Esophagus mucosa (tissue), 1 donor: ENCODE measurements around the gene EPHA1. TPM values are rescaled to one million over a fixed set of nuclear protein-coding genes. Genes with fewer than 3 reads are reported as not detected.

ENCODE experiments used
- ATAC-seq: fragments of 200-7000 bp; cut with Tn5 transposase; one replicate; pipeline ENCODE4 v1.9.1; 2020
- total RNA-seq: library from RNA; stranded (reverse); gene quantifications from one replicate; pipeline ENCODE4 v1.2.4, GENCODE V29; 2023
- donor health status: DM: yes; HTN: yes; CAD: no.

The EPHA1 gene
- total RNA-seq, 1 donor from 2014 or later = 79.0 TPM

DNA sequence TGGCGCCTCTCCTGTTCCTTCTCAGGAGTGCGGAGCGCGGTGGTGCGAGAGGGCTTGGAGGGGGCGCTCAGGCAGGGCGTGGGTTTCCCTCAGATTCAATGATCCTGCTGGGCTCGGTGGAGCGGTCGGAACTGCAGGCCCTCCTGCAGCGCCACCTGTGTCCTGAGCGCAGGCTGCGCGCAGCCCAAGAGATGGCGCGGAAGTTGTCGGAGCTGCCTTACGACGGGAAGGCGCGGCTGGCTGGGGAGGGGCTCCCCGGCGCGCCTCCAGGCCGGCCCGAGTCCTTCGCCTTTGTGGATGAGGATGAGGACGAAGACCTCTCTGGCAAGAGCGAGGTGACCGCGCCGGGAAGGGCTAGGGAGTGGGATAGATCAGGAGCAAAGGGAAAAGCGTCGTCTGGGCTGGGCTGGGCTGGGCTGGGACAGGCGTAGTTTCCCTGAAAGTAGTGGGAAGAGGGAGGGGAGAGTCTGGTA lies 63.2 kb downstream of the EPHA1 start:
- ATAC-seq = peak; percentile 94

DNA sequence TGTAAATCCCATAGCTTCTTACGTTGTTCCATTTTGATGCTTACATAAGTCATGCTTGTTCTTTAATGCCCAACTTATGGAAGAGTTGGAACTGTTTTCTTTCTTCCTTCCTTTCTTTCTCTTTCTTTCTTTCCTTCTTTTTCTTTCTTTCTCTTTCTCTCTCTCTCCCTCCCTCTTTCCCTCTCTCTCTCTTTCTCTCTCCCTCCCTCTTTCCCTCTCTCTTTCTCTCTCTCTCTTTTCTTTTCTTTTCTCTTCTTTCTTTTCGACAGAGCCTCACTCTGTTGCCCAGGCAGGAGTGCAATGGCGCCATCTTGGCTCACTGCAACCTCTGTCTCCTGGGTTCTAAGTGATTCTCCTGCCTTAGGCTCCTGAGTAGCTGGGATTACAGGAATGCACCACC lies 65.1 kb downstream of the EPHA1 start:
- ATAC-seq = no peak

DNA sequence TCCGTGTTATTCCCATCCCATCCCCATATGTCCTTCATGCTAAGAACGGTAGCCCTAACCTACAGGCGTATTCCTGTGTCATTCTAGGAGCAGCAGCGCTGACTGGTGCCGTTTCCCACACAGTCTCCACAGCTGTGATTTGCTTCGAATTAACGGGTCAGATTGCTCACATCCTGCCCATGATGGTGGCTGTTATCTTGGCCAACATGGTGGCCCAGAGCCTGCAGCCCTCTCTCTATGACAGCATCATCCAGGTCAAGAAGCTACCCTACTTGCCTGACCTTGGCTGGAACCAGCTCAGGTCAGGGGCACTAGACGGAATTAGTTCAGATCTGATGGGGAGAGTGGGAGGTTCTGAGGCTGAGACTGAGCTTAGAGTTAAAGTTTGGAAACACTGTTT lies 66.8 kb downstream of the EPHA1 start:
- no peak for ATAC-seq

Other genes starting within 250 kb of the EPHA1 start
- gene TAS2R39, start 225.4 kb downstream of the EPHA1 start, total RNA-seq = not detected
- not detected for gene TAS2R40, start 186.8 kb downstream of the EPHA1 start, total RNA-seq
- 109 TPM for gene GSTK1, start 145.4 kb downstream of the EPHA1 start, total RNA-seq
- gene TMEM139, start 123.9 kb downstream of the EPHA1 start, total RNA-seq = 0.44 TPM
- 28.3 TPM for gene CASP2, start 120.5 kb downstream of the EPHA1 start, total RNA-seq
- gene CLCN1, start 92.7 kb downstream of the EPHA1 start, total RNA-seq = 0.68 TPM
- gene FAM131B, start 46.1 kb downstream of the EPHA1 start, total RNA-seq = 0.44 TPM
- 82.3 TPM for gene ZYX, start 27.5 kb downstream of the EPHA1 start, total RNA-seq
- 0.32 TPM for gene TAS2R60, start 34.6 kb upstream of the EPHA1 start, total RNA-seq
- not detected for gene TAS2R41, start 69.0 kb upstream of the EPHA1 start, total RNA-seq
- gene CTAGE15, start 162.9 kb upstream of the EPHA1 start, total RNA-seq = 1.4 TPM
- 9.8 TPM for gene TCAF2, start 212.1 kb upstream of the EPHA1 start, total RNA-seq